Endothelial cell (in vitro differentiated cells): ENCODE results near the gene CXCR6. TPM values are rescaled to one million over a fixed set of nuclear protein-coding genes. Genes with fewer than 3 reads are reported as not detected.

Source experiments
- DNase-seq: peaks from one replicate; pipeline ENCODE4 v3.0.0; 2021; ENCODE audit warnings: low spot score
- H3K27ac Mint-ChIP-seq: one replicate; pipeline ENCODE4 v1.8.0; 2021; ENCODE audit warnings: mixed read lengths, inconsistent platforms; ENCODE audit not compliant: unreplicated experiment
- H3K27me3 Mint-ChIP-seq: one replicate; pipeline ENCODE4 v1.8.0; 2021; ENCODE audit warnings: mild to moderate bottlenecking, moderate library complexity, mixed read lengths, inconsistent platforms; ENCODE audit not compliant: unreplicated experiment
- H3K36me3 Mint-ChIP-seq: one replicate; pipeline ENCODE4 v1.8.0; 2021; ENCODE audit warnings: mild to moderate bottlenecking, low read depth, mixed read lengths, inconsistent platforms; ENCODE audit not compliant: unreplicated experiment
- H3K4me1 Mint-ChIP-seq: one replicate; pipeline ENCODE4 v1.8.0; 2021; ENCODE audit warnings: mild to moderate bottlenecking, mixed read lengths, inconsistent platforms; ENCODE audit not compliant: unreplicated experiment
- H3K4me3 Mint-ChIP-seq: one replicate; pipeline ENCODE4 v1.8.0; 2021; ENCODE audit warnings: mild to moderate bottlenecking, mixed read lengths, inconsistent platforms; ENCODE audit not compliant: unreplicated experiment
- H3K9me3 Mint-ChIP-seq: one replicate; pipeline ENCODE4 v1.8.0; 2021; ENCODE audit warnings: mixed read lengths, inconsistent platforms; ENCODE audit not compliant: unreplicated experiment
- CTCF ChIP-seq: fragments of 200-600 bp; sonication (generic); IDR thresholded peaks from one replicate; pipeline ENCODE4 v1.5.0; 2021; ENCODE audit warnings: antibody characterized with exemption; ENCODE audit not compliant: unreplicated experiment
- total RNA-seq: library from RNA; stranded (reverse); fragmentation: NEBNext Ultra II Directional; extraction: Animal tissue kit (Norgen Biotek cat#: 25700); gene quantifications from one replicate; pipeline ENCODE4 v1.2.1, GENCODE V29; 2021; ENCODE audit not compliant: unreplicated experiment

Gene CXCR6
- total RNA-seq, 1 donor from 2014 or later, result not detected

GRCh38 chr3:45951946-45952345 lies 8.7 kb downstream of the CXCR6 start:
- Mint-ChIP-seq H3K27me3 (peaks cover 1% of the 10 kb centered on the region), H3K4me1 (peaks cover 12% of the 10 kb centered on the region), H3K36me3 (peaks cover 37% of the 10 kb centered on the region), H3K9me3 (no peaks in the 10 kb centered on the region), H3K4me3 (no peak overlapping the region), H3K27ac (no peak overlapping the region)
- no peak for DNase-seq
- TF ChIP-seq CTCF, result no peak

GRCh38 chr3:45952456-45952855 lies 9.2 kb downstream of the CXCR6 start:
- no peak for DNase-seq
- Mint-ChIP-seq H3K4me1 (peaks cover 12% of the 10 kb centered on the region), H3K27ac (peak overlapping the region; percentile 59), H3K27me3 (peaks cover 1% of the 10 kb centered on the region), H3K36me3 (peaks cover 40% of the 10 kb centered on the region), H3K4me3 (no peak overlapping the region), H3K9me3 (no peaks in the 10 kb centered on the region)
- no peak for TF ChIP-seq CTCF

GRCh38 chr3:45953536-45953935 lies 10.3 kb downstream of the CXCR6 start:
- no peaks in the 10 kb centered on the region for H3K9me3 Mint-ChIP-seq
- DNase-seq, result no peak
- H3K27me3 Mint-ChIP-seq, result peaks cover 1% of the 10 kb centered on the region
- H3K27ac Mint-ChIP-seq, result no peak overlapping the region
- peaks cover 41% of the 10 kb centered on the region for H3K36me3 Mint-ChIP-seq
- no peak for TF ChIP-seq CTCF
- H3K4me1 Mint-ChIP-seq, result peaks cover 12% of the 10 kb centered on the region
- no peak overlapping the region for H3K4me3 Mint-ChIP-seq

- H3K27ac Mint-ChIP-seq, result no peak overlapping the region
- DNase-seq, result no peak
- peaks cover 12% of the 10 kb centered on the region for H3K4me1 Mint-ChIP-seq
- TF ChIP-seq CTCF, result no peak
- no peaks in the 10 kb centered on the region for H3K9me3 Mint-ChIP-seq
- no peak overlapping the region for H3K4me3 Mint-ChIP-seq
- peaks cover 1% of the 10 kb centered on the region for H3K27me3 Mint-ChIP-seq
- H3K36me3 Mint-ChIP-seq, result peaks cover 46% of the 10 kb centered on the region
Measured at GRCh38 chr3:45954306-45954705, 11.0 kb downstream of the CXCR6 start.

- H3K36me3 Mint-ChIP-seq, result peaks cover 52% of the 10 kb centered on the region
- H3K4me3 Mint-ChIP-seq, result no peak overlapping the region
- no peaks in the 10 kb centered on the region for H3K9me3 Mint-ChIP-seq
- TF ChIP-seq CTCF, result no peak
- peaks cover 12% of the 10 kb centered on the region for H3K4me1 Mint-ChIP-seq
- no peak overlapping the region for H3K27ac Mint-ChIP-seq
- H3K27me3 Mint-ChIP-seq, result peaks cover 1% of the 10 kb centered on the region
- DNase-seq, result no peak
Measured at GRCh38 chr3:45955017-45955647, 11.9 kb downstream of the CXCR6 start.
